ENCODE data around the gene CFHR3.
"Not testable (repeated sequence)": the region's sequence is repeated elsewhere in the genome, so short reads cannot be mapped to it uniquely, and the experiment has no call there.

DNA sequence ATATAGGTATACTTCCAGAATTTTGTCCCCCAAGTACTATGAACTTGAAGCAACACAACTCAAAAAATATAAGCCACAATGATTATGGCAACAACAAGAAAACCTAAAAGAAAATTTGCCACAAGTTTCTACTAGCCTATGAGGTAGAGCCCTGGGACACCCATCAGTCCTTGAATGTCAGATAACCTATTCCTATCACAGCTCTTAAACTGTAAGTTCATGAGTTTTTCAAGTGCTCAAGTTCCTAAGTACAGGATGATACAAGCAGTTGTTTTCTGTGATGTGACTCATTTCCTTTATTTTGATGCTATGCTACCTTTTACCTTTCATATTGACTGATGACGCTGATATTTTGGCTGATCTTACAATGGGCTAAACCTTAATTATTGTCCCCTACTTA, 16.6 kb downstream of the CFHR3 start:
- TF ChIP-seq, protein P1, sequence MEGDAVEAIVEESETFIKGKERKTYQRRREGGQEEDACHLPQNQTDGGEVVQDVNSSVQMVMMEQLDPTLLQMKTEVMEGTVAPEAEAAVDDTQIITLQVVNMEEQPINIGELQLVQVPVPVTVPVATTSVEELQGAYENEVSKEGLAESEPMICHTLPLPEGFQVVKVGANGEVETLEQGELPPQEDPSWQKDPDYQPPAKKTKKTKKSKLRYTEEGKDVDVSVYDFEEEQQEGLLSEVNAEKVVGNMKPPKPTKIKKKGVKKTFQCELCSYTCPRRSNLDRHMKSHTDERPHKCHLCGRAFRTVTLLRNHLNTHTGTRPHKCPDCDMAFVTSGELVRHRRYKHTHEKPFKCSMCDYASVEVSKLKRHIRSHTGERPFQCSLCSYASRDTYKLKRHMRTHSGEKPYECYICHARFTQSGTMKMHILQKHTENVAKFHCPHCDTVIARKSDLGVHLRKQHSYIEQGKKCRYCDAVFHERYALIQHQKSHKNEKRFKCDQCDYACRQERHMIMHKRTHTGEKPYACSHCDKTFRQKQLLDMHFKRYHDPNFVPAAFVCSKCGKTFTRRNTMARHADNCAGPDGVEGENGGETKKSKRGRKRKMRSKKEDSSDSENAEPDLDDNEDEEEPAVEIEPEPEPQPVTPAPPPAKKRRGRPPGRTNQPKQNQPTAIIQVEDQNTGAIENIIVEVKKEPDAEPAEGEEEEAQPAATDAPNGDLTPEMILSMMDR (IDR thresholded peaks at IDR 0.05 in 2 of 3, conservative IDR thresholded peaks at IDR 0.05 in 1 of 3; ENCODE audit: borderline replicate concordance in 1 of 3, insufficient read depth in 1 of 3, low read depth in 2 of 3, low read length in 2 of 3), result not testable (repeated sequence)
- not testable (repeated sequence) for TF ChIP-seq POLR2A (IDR thresholded peaks at IDR 0.05; ENCODE audit: borderline replicate concordance, extremely low read depth, insufficient read depth, insufficient read length); POLR2AphosphoS5 (IDR thresholded peaks at IDR 0.05; ENCODE audit: low read depth, low read length); RAD21 (IDR thresholded peaks at IDR 0.05; ENCODE audit: low read depth); EZH2phosphoT487 (IDR thresholded peaks at IDR 0.05; ENCODE audit: borderline replicate concordance); SP1 (IDR thresholded peaks at IDR 0.05; ENCODE audit: low read depth); ZNF274 (IDR thresholded peaks at IDR 0.05; ENCODE audit: low read depth, low read length); EZH2 (IDR thresholded peaks at IDR 0.05); ZFX (IDR thresholded peaks at IDR 0.05)
- TF ChIP-seq, protein P2, sequence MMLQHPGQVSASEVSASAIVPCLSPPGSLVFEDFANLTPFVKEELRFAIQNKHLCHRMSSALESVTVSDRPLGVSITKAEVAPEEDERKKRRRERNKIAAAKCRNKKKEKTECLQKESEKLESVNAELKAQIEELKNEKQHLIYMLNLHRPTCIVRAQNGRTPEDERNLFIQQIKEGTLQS (IDR thresholded peaks at IDR 0.05), result not testable (repeated sequence)
